Measurements from ENCODE around the gene PTP4A2.

Gene PTP4A2

GRCh38 chr1:31936981-31937299, 1.2 kb downstream of the PTP4A2 start:
- peak overlapping the region; percentile 98 for H3K4me3 ChIP-seq (ENCODE audit: low read length)
- TF ChIP-seq, protein P1, sequence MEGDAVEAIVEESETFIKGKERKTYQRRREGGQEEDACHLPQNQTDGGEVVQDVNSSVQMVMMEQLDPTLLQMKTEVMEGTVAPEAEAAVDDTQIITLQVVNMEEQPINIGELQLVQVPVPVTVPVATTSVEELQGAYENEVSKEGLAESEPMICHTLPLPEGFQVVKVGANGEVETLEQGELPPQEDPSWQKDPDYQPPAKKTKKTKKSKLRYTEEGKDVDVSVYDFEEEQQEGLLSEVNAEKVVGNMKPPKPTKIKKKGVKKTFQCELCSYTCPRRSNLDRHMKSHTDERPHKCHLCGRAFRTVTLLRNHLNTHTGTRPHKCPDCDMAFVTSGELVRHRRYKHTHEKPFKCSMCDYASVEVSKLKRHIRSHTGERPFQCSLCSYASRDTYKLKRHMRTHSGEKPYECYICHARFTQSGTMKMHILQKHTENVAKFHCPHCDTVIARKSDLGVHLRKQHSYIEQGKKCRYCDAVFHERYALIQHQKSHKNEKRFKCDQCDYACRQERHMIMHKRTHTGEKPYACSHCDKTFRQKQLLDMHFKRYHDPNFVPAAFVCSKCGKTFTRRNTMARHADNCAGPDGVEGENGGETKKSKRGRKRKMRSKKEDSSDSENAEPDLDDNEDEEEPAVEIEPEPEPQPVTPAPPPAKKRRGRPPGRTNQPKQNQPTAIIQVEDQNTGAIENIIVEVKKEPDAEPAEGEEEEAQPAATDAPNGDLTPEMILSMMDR (conservative IDR thresholded peaks at IDR 0.05; ENCODE audit: low read length), result no peak
- no peak for DNase-seq (ENCODE audit: low read depth)

GRCh38 chr1:31936278-31936980, 1.7 kb downstream of the PTP4A2 start:
- peak overlapping the region; percentile 98 for H3K4me3 ChIP-seq (ENCODE audit: low read length)
- TF ChIP-seq, protein P1 (conservative IDR thresholded peaks at IDR 0.05; ENCODE audit: low read length), result no peak
- peak; percentile 17 for DNase-seq (ENCODE audit: low read depth)

- H3K4me3 ChIP-seq (ENCODE audit: low read length), result peak overlapping the region; percentile 34
- peak; percentile 57 for DNase-seq (ENCODE audit: low read depth)
- TF ChIP-seq, protein P1 (conservative IDR thresholded peaks at IDR 0.05; ENCODE audit: low read length), result no peak
These were observed 3.2 kb downstream of the PTP4A2 start for GRCh38 chr1:31934706-31935629.

- no peak for DNase-seq (ENCODE audit: low read depth)
- no peak overlapping the region for H3K4me3 ChIP-seq (ENCODE audit: low read length)
- TF ChIP-seq, protein P1 (conservative IDR thresholded peaks at IDR 0.05; ENCODE audit: low read length), result no peak
These were observed 5.5 kb downstream of the PTP4A2 start for GRCh38 chr1:31932491-31933316.

DNA sequence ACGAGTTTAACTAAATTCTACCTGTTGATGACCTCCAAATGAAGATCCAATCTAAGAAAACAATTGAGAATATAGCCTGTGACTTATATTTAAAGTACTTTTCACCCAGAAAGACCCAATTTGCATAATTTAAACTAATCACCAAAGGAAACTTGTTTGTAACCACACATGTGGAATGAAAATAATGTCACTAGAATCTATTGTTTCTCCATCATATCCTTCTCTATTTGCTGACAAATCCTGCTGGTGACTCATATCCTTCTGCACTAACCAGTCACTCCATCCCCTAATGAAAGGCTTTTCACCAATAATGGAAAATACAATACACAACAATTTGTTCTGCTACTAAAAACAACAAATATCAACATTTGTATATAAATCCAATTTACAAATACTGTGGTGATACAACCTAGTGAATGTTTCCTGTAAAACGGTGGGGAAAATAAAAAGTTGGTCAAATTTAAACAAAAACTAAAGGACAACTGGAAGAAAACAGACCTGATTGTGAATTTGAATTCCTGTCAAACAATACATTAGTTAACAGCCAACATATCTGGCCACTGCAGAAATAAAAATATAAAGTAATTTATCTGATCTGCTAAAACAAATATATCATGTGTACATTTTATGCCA, 6.5 kb downstream of the PTP4A2 start:
- peak; percentile 63 for DNase-seq (ENCODE audit: low read depth)
- no peak overlapping the region for H3K4me3 ChIP-seq (ENCODE audit: low read length)
- TF ChIP-seq, protein P1 (conservative IDR thresholded peaks at IDR 0.05; ENCODE audit: low read length), result no peak

- no peak overlapping the region for H3K4me3 ChIP-seq (ENCODE audit: low read length)
- TF ChIP-seq, protein P1 (conservative IDR thresholded peaks at IDR 0.05; ENCODE audit: low read length), result no peak
- DNase-seq (ENCODE audit: low read depth), result no peak
These were observed 7.2 kb downstream of the PTP4A2 start for GRCh38 chr1:31930836-31931592.

Measured in AG10803 (cell line).